Measurements from ENCODE around the gene SLC6A17. TPM values are rescaled to one million over a fixed set of nuclear protein-coding genes. Genes with fewer than 3 reads are reported as not detected.

SLC6A17 gene
- total RNA-seq, 1 donor from 2014 or later = not detected

GRCh38 chr1:110216844-110217444 lies 66.7 kb downstream of the SLC6A17 start:
- intact Hi-C loops (cut with micrococcal nuclease) = no loop called here

- intact Hi-C loops (cut with micrococcal nuclease) = no loop called here
Measured at GRCh38 chr1:110218137-110218536, 67.8 kb downstream of the SLC6A17 start.

DNA sequence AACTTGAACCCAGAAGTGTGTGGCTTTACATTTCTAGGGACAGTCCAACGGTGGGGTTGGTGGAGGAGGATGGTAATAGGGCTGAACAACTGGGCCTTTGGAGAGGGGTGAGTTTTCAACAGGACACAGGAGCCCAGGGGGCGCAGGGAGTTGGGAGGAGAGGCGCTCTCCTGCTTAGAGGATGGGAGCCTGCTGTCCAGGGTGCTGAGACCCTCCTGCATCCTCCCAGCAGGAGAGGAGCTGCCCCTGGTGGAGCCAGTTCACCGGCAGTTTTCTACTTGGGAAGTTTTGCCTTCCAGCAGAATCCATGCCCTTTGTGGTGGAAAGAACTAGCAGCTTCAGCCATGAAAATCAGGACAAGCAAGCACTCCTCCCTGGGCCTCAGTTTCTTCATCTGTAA lies 68.4 kb downstream of the SLC6A17 start:
- intact Hi-C loops (cut with micrococcal nuclease) = no loop called here

DNA sequence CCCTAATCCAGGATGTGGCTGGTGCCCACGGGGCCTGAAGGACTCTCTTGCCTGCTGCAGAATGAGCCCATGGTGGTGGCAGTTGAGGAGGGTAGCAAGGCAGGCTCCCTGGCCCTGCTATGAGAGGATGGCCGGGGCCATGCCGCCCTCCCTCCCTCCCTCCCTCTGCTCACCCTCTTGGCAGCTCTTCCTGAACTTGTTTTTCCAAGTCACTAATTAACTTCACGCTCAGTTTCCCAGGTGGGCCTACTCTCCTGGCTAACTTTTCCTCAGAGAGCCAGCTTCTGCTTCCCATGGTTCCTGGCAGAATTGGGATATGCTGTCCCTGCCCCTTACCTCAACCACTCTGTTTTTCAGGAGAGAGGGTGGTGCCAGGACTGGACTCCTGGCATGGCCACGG lies 70.0 kb downstream of the SLC6A17 start:
- intact Hi-C loops (cut with micrococcal nuclease) = no loop called here

GRCh38 chr1:110221119-110221518 lies 70.8 kb downstream of the SLC6A17 start:
- intact Hi-C loops (cut with micrococcal nuclease) = no loop called here

DNA sequence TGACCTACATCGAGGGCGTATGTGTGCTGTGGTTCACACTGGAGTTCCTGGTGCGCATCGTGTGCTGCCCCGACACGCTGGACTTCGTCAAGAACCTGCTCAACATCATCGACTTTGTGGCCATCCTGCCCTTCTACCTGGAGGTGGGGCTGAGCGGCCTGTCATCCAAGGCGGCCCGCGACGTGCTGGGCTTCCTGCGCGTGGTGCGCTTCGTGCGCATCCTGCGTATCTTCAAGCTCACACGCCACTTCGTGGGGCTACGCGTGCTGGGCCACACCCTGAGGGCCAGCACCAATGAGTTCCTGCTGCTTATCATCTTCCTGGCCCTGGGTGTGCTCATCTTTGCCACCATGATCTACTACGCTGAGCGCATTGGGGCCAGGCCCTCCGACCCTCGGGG lies 72.8 kb downstream of the SLC6A17 start:
- intact Hi-C loops (cut with micrococcal nuclease) = no loop called here

DNA sequence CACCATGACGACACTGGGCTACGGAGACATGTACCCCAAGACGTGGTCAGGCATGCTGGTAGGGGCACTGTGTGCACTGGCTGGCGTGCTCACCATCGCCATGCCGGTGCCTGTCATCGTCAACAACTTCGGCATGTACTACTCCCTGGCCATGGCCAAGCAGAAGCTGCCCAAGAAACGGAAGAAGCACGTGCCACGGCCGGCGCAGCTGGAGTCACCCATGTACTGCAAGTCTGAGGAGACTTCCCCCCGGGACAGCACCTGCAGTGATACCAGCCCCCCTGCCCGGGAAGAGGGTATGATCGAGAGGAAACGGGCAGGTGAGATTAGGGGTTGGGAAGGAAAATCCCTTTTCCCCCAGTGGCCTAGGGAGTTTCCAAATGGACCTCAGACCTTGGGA lies 73.3 kb downstream of the SLC6A17 start:
- intact Hi-C loops (cut with micrococcal nuclease) = no loop called here

DNA sequence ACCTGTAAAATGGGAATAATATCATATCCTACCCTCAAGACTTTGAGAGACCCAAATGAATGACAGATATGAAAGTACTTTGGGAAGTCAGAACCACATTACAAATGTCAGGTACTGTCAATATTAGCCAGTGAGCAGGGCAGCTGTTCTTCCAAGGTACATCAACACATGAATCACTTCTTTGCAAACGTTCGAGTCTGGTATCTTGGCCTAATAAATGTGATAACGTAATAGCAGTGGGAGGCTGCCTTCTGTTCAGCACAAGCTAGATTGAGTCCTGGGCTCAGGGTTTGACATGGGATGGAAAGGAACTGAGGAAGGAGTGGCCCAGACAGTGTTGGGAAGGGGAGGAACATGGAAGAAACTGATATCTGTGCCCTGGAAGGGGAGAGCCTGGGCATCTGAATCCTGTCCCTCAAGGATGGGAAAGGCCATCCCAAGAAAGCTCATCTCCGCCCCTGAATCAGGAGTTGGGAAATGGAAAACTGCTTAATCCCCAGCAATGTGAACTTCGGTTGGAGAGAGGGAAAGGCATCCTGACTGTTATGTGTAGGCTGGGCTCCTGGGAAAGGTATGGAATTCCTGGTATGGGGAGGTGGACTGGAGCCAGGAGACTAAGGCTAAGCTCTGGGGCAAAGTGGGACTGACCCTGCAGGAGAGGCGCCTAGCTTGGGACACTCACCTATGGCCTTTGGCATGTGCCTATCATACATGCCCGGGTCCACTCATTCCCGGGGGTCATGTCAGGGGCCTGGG lies 74.1 kb downstream of the SLC6A17 start:
- intact Hi-C loops (cut with micrococcal nuclease) = no loop called here

DNA sequence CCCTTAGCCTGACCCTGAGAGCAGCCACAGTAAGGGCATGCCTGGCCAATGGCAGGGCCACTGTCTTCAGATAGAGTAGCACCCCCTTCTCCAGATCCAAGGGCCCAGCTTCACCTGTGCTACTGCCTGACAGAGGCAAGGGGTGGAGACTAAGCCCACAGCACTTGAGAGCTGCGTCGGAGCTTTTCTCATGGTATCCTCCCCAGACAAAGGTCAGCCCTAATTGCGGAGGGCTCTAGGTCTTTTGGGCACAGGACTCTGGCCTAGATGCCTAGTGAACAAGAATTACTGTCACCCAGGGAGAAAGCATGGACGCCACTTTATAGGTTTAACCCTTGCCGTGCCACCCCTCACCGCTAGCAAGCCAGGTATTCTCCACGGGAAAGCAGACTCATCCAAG lies 74.9 kb downstream of the SLC6A17 start:
- intact Hi-C loops (cut with micrococcal nuclease) = no loop called here

DNA sequence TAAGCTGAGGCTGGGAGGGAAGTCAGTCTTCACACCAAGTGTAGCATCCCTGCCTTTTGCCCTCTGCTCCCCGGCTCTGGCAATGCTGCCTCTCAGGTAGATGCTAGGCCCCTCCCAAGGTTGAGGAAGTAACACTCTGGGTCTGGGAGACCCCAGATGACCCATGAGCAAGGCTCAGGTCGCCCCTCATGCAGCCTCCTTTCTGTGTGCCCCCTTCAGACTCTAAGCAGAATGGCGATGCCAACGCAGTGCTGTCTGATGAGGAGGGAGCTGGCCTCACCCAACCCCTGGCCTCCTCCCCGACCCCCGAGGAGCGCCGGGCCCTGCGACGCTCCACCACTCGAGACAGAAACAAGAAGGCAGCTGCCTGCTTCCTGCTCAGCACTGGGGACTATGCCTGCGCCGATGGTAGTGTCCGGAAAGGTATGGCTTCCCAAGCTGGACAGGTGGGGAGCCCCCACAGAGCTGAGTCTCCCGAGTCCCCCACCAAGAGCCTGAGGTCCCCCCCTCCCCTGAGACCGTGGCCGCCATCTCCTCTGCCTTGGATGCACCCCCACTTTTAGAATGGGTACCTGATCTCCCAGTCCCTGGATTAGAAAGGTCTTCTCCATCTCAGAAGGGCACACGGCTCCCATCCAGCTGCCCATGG lies 75.6 kb downstream of the SLC6A17 start:
- intact Hi-C loops (cut with micrococcal nuclease) = no loop called here

DNA sequence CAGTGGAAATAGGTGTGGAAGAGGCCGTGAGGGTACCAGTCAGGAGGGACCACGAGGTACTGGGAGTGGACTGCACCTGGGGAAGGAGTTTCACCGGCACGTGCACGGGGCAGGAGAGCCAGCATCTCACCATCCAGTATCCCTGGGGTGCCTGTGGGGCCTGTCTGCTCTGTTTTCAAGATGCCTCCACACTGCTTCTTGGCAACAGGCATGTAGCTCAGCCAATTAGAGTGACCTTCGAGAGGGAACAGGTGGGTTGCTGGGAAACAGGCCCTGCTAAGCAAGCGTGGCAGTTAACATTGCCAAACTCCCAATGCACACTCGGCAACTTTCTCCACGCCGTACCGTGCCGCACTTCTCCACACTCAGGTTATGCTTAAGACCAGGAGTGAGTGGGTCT lies 77.5 kb downstream of the SLC6A17 start:
- intact Hi-C loops (cut with micrococcal nuclease) = no loop called here

GRCh38 chr1:110228381-110228780 lies 78.1 kb downstream of the SLC6A17 start:
- intact Hi-C loops (cut with micrococcal nuclease) = no loop called here

GRCh38 chr1:110228869-110229268 lies 78.6 kb downstream of the SLC6A17 start:
- intact Hi-C loops (cut with micrococcal nuclease) = no loop called here

GRCh38 chr1:110229348-110230001 lies 79.2 kb downstream of the SLC6A17 start:
- intact Hi-C loops (cut with micrococcal nuclease) = no loop called here

- intact Hi-C loops (cut with micrococcal nuclease) = no loop called here
Measured at GRCh38 chr1:110230381-110231199, 80.3 kb downstream of the SLC6A17 start.

DNA sequence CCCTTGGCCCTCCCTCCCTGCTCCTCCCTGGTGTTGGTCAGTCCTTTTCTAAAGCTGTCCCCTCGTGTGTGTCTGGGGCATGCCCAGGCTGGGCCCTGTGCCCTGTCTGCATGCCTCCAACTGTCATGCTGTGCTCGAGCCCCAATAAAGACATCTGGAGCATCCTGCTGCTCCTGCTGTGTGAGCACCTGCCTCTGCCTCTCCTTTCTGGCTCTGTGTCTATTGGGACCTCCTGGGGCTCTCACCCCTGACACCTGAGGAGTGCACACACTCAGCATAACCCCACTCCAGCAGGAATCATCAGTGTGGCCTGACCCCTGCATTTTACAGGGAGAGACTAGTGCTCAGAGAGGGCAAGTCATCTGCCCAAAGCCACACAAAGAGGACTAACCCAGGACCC lies 83.6 kb downstream of the SLC6A17 start:
- intact Hi-C loops (cut with micrococcal nuclease) = no loop called here

DNA sequence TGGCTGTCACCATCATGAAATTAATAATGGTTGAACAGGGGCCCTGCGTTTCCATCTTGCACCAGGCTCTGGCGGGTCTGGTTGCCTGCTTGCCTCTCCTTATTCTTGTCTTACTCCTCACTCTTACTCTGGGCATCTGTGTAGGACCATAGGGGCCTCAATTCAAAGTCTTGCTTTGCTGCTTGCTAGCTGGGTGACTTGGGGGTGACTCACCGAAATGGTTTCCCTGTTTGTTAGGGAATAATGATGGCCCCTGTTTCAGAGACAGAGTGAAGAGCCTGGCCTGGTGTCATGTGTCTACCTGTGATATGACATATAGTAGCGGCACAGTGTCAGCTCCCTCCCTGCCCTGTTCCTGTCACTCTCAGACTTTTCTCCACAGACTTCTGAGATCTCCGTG lies 84.4 kb downstream of the SLC6A17 start:
- intact Hi-C loops (cut with micrococcal nuclease) = no loop called here

DNA sequence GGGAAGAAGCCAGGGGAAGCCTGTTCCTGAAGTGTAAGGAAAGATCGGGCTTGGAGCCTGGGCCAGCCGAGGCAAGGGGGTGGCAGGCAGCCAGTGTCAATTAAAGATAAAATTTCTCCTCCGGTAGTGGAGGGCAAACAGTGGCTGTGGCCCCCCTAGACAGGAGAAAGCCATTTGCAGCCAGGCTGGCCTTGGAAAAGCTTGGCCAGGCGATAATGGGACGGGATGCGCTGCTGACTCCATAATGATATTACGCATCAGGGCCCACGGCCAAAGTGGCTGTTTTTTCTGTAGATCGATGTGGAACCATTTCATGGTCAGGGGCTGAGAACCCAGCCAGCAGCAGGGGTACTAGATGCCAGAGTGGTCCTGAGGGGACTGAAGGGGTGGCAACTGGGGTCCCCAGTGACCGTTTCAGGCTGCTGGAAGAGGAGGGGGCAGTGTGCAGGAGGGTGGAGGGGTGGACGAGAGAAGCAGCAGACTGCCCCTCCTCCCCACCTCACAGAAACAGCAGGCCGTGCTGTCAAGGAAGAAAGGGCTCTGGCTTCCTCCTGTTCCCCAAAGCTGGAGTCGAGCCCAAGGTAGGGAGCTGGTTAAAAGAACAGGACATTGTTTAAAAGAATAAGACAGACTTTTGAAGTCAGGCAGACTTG lies 85.0 kb downstream of the SLC6A17 start:
- intact Hi-C loops (cut with micrococcal nuclease) = no loop called here

DNA sequence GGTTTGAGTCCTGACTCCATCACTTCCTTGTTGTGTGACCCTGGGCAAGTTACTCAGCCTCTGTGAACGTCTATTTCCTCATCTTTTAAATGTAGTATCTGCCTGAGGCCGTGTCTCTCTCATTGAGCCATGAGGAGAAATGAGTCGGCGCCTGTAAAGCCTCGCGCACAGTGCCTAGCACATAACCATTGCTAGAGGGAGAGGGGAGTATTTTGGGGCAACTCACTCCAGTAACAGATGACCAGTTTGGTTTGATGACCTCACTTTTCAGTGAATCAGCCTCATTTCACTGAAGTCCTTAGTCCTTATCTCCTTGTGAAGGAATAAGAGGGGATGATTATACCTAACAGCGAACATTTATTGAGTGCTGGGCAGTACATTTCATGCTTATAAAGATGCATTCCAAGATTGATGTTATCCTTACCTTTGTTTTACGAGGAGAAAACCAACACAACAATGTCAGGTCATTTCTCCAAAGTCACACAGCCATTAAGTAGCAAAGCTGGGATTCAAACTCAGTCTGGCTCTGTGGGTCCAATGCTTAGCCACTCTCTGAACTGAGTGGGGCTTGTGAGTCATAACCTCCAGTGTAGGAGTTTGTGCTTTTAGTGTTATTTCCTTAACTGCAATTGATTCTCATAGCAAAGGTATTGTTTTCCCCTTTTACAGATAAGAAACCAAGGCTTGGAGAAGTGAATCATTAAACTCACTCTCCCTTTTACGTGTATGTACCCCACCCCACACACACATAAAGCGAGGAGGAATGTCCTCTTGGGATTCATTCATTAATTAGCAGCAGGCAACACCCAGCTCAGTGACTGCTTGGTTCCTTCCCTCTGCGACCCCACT lies 85.8 kb downstream of the SLC6A17 start:
- intact Hi-C loops (cut with micrococcal nuclease) = loop anchor here (2.0 kb wide), 1 partner anchor 25 kb away; the partner anchor contains the start of gene KCNC4

Data from T-helper 1 cell treated with Interleukin-12 subunit alpha and Interleukin-12 subunit beta and Interleukin-4 antibody, amounts not matched to agents 30 ng/mL and 1 ng/mL, for 36 hours (primary cell).